Endothelial cell of umbilical vein (primary cell): ENCODE data around the gene TRPC1.
"Not testable (repeated sequence)": the region's sequence is repeated elsewhere in the genome, so short reads cannot be mapped to it uniquely, and the experiment has no call there.

Source experiments
- EZH2 ChIP-seq: IDR thresholded peaks from 2 replicates; pipeline ENCODE4 v1.6.1; 2012; ENCODE audit warnings: borderline replicate concordance, low read depth, mild to moderate bottlenecking, moderate library complexity, low read length, inconsistent platforms; ENCODE audit not compliant: severe bottlenecking
- JUN ChIP-seq: IDR thresholded peaks from 2 replicates; pipeline ENCODE4 v1.6.1; 2011; ENCODE audit warnings: borderline replicate concordance, low read depth; ENCODE audit not compliant: insufficient read length, insufficient read depth
- MYC ChIP-seq: IDR thresholded peaks from one replicate; pipeline ENCODE4 v1.6.1; 2011; ENCODE audit warnings: mild to moderate bottlenecking, low read depth, low read length
- POLR2A ChIP-seq: IDR thresholded peaks from 2 replicates; pipeline ENCODE4 v1.6.1; 2012; ENCODE audit warnings: low read depth, mild to moderate bottlenecking, control low read depth, low read length
- POLR2AphosphoS5 ChIP-seq: IDR thresholded peaks from 2 replicates; pipeline ENCODE4 v1.6.1; 2012; ENCODE audit warnings: low read depth, mild to moderate bottlenecking, control low read depth, low read length, moderate library complexity; ENCODE audit not compliant: insufficient read depth
- TF ChIP-seq, protein P1 (sequence below): IDR thresholded peaks from 2 replicates; pipeline ENCODE4 v1.6.1; 2011; ENCODE audit not compliant: insufficient read depth, insufficient read length
- TF ChIP-seq, protein P2 (sequence below), 2 donors: IDR thresholded peaks; 1 replicate in 1 of 2; 2 replicates in 1 of 2; pipeline ENCODE4 v1.5.1; 2011; ENCODE audit warnings: low read length in 2 of 2, mild to moderate bottlenecking in 2 of 2, moderate library complexity in 2 of 2, control low read depth in 1 of 2, inconsistent platforms in 1 of 2, low read depth in 1 of 2; ENCODE audit not compliant: insufficient read depth in 1 of 2; ENCODE audit errors: extremely low read depth in 1 of 2

DNA sequence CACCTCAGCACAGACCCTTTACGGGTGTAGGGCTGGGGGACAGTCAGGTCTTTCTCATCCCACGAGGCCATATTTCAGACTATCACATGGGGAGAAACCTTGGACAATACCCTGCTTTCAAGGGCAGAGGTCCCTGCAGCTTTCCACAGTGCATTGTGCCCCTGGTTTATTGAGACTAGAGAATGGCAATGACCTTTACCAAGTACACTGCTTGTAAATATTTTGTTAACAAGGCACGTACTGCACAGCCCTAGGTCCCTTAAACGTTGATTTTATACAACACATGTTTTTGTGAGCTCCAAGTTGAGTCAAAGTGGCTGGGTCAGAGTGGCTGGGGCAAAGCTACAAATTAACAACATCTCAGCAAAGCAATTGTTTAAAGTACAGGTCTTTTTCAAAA lies 28.8 kb downstream of the TRPC1 start:
- TF ChIP-seq, protein P1, sequence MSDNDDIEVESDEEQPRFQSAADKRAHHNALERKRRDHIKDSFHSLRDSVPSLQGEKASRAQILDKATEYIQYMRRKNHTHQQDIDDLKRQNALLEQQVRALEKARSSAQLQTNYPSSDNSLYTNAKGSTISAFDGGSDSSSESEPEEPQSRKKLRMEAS: not testable (repeated sequence)
- TF ChIP-seq, protein P2, sequence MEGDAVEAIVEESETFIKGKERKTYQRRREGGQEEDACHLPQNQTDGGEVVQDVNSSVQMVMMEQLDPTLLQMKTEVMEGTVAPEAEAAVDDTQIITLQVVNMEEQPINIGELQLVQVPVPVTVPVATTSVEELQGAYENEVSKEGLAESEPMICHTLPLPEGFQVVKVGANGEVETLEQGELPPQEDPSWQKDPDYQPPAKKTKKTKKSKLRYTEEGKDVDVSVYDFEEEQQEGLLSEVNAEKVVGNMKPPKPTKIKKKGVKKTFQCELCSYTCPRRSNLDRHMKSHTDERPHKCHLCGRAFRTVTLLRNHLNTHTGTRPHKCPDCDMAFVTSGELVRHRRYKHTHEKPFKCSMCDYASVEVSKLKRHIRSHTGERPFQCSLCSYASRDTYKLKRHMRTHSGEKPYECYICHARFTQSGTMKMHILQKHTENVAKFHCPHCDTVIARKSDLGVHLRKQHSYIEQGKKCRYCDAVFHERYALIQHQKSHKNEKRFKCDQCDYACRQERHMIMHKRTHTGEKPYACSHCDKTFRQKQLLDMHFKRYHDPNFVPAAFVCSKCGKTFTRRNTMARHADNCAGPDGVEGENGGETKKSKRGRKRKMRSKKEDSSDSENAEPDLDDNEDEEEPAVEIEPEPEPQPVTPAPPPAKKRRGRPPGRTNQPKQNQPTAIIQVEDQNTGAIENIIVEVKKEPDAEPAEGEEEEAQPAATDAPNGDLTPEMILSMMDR (IDR thresholded peaks at IDR 0.05; ENCODE audit: extremely low read depth in 1 of 2, insufficient read depth in 1 of 2, low read depth in 1 of 2, low read length in 2 of 2): not testable (repeated sequence)
- TF ChIP-seq POLR2A, POLR2AphosphoS5, MYC, EZH2, JUN: not testable (repeated sequence)
